RCC 7860 (cell line): ENCODE data around the gene WWOX.
"Not testable (repeated sequence)": the region's sequence is repeated elsewhere in the genome, so short reads cannot be mapped to it uniquely, and the experiment has no call there.

Source experiments
- DNase-seq: peaks from one replicate; pipeline ENCODE4 v3.0.0-alpha.2; 2015; ENCODE audit warnings: low spot score
- FAIRE-seq: peaks from 2 replicates; lab custom pipeline; 2012; peaks lifted over from hg19 to GRCh38; lab: Jason Lieb, UNC

Gene WWOX

DNA sequence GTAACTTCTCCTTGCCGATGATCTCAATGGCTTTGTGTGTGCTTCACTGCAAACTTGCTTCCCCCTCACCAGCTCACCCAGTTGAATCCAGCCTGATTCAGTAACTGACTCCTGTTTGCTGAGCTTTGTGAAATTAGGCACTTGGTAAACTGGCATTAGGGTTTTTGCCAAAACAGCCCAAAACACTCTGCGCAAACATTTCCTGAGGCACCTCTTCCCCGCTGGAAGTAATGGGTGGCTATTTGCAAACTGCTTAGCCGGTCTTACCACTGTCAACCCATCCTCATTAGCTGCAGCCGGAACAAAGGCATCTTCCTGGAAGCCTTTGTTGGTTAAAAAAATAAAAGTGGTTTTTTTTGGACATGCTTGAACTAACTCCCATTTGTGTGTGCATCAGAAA lies 1147.9 kb downstream of the WWOX start:
- no peak for DNase-seq
- FAIRE-seq: no peak

DNA sequence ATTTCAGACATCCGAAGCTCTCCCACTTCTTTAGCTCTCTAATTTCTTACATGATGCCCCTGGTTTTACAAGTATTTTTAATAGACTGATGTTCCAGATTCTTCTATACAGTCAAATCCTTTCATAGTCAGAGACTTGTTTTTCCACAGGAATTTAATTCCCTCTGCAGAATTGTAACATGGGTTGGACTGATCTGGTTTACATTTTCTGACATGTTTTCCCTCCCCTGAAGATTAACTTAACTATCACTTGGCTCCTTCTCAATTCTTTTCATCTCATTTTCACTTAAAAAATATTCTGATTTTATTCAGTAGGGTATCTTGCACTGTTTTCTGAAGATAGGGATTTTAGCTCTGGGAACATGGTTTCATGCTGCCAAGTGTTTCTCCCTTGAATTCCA lies 1148.9 kb downstream of the WWOX start:
- DNase-seq: no peak
- FAIRE-seq: no peak

DNA sequence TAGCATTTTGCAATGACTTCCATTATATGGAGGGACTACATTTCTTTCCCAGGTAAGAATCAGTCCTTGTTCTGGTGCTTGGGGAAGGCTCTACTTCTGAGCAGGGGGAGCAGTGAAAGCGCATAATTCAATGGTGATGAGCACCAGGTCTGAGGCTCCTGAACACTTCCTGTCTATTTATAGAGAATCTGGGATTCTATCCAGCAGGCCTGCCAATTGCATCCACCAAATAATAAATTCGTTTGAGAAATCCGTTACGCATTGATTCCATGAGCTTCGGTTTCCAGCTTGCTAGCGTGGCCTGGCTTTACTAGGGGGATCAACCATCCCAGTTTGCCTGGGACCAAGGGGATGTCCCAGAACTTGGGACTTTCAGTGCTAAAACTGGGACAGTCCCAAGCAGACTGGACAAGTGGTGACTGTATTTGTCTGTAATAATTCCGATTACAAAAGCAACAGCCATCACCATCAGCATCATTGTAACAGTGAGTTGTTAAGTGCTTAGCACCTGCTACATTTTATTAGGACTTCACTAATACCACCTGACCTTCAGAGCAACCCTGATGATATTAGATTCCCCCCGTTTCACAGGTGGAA lies 1151.1 kb downstream of the WWOX start:
- FAIRE-seq (no peak), DNase-seq (no peak)

DNA sequence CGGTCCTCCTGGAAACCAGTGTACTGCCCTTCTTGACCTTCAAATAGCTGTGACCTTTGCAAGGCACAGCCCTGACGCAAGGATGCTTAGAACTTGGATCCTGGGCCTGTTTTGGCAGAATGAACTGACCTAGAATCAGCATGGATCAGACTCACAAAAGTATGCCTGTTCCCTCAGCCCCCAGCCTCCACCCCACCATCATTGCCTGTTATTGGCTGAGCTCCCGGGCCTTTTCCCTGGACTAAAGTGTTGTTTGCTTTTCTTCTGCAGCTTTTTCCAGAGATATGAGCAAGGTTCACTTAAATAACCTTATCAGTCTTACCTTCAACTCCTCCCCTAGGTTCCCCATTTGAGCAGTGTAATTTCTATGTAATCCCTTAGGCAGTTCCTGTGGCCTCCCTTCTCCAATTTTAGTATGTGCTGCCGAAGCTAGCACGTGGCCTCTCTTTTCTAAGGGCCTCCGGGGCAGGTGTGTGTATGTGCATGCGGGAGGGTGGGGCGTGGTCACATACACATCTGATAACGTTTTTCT lies 1153.7 kb downstream of the WWOX start:
- FAIRE-seq: no peak
- no peak for DNase-seq

DNA sequence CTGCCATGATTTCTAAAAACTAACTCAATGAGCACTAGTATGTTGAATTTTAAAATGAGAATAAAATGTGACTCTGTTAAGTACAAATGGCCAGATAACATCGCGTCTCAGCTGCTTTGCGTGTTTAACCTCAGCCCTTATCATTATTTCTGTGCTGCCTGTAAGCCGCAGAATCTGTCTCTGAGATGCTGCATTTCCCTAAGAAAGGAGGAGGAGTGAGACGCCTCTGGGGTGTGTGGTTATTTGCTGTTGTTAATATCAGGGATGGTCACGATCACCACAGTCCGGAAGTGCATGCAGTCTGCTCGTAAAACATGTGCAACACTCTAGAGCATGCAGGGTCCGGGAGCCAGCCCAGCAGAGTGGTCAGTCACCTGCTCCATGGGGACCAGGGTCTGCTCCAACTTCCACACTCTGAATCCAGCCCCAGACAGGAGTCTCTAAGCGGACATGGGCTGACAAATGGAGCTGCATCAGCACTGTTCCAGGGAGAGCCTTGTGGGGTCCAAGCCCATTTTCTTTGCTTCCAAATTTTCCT lies 1158.6 kb downstream of the WWOX start:
- FAIRE-seq: no peak
- DNase-seq: no peak

DNA sequence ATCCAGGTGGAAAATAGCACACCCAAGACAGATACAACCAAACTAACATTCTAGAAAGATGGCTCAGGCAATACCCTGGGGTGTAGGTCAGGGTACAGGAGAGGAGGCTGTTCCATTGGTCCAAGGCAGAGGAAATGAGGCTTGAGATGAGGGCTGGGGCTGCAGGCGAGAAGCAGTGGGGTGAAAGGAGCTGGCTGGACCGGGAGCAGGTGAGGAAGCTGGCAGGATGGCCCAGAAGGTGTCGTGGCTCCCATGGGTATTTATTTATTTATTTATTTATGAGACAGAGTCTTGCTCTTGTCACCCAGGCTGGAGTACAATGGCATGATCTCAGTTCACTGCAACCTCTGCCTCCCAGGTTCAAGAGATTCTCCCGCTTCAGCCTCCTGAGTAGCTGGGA lies 1161.4 kb downstream of the WWOX start:
- not testable (repeated sequence) for FAIRE-seq, DNase-seq

DNA sequence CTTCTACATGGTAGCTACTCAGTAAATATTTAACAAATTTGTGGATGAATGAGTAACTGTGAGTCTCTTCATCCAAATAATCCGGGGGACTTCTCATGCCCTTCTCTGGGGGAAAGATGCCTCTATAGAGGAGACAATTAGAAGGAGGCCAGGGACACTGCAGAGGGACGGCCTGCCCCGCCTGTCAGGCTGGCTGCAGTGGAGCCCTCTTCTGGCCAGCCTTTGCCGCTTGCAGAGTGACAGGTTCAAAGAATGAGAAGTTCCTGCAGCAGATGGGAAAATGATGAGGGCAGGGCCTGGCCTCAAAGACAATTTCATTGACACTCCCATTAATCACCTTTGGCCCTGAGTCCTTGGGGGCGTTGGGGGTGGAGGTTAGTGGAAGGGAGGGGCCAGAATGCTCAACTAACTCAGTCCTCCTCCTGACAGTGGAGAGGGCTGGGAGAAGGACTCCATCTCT lies 1162.1 kb downstream of the WWOX start:
- peak; percentile 89 for DNase-seq
- FAIRE-seq: peak; percentile 92

DNA sequence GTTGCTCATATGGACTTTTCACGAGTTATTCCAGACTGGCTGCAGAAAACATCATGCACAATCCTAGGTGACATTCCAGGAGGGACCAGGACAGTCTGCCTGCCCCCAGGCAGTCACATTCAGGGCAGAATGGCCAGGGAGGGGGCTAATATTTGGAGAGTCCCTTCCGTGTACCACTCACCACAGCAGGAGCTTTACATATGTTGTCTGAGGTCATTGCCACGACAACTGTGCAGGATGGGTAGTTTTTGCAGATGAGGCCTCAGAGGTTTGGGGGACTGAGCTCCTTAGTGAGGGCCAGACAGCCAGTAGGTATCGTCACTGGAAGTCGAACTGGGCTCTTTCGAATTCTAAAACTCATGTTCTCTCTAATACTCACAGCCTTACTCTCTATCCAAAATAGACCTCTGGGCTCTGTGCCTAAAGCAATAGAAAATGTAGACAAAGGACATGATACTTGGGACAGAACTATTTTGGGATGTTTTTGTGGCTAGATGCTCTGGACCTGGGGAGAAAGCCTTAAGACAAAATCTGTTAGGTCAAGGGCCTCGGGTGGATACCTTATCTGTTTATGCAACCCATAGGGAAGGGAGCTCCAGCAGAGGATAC lies 1162.6 kb downstream of the WWOX start:
- DNase-seq: no peak
- FAIRE-seq: no peak
